ENCODE measurements around the gene GPR152. TPM values are rescaled to one million over a fixed set of nuclear protein-coding genes. Genes with fewer than 3 reads are reported as not detected.

The GPR152 gene
- total and polyA plus RNA-seq, 4 donors = not detected

GRCh38 chr11:67464411-67465188 lies 12.1 kb upstream of the GPR152 start:
- H3K4me1 ChIP-seq (ENCODE audit: control insufficient read depth in 1 of 2, insufficient read depth in 2 of 2, low read length in 2 of 2) = no peaks in the 10 kb centered on the region
- 19 to 29% methylated on average over 39 to 56 of the region's 56 CpGs for WGBS, 2 donors
- H3K36me3 ChIP-seq (ENCODE audit: control insufficient read depth in 1 of 2, insufficient read depth in 2 of 2, low read length in 1 of 2) = no peaks in the 10 kb centered on the region
- peak; percentile 89 for ATAC-seq (ENCODE audit: low FRiP score)
- peak overlapping the region; percentile 18 to 49 for H3K4me3 ChIP-seq (ENCODE audit: low read length in 2 of 2)
- H3K27me3 ChIP-seq (ENCODE audit: control insufficient read depth in 1 of 2, insufficient read depth in 2 of 2, low read length in 1 of 2) = no peaks in the 10 kb centered on the region
- intact Hi-C loops (cut with DNase I) = loop anchor here (5.0 kb wide), 2 partner anchors 43 to 62 kb away; partner anchors contain the start of genes PPP1CA (in 2 of the 2), TBC1D10C (in 2 of the 2), CDK2AP2 (in 1 of the 2) and PITPNM1 (in 1 of the 2)
- peak overlapping the region in 1 of 2 donors; percentile 85 for H3K27ac ChIP-seq (ENCODE audit: low read depth in 1 of 2, low read length in 2 of 2)
- DNase-seq = peak; percentile 93 to 95
- no peaks in the 10 kb centered on the region for H3K9me3 ChIP-seq (ENCODE audit: control insufficient read depth, low read length)

DNA sequence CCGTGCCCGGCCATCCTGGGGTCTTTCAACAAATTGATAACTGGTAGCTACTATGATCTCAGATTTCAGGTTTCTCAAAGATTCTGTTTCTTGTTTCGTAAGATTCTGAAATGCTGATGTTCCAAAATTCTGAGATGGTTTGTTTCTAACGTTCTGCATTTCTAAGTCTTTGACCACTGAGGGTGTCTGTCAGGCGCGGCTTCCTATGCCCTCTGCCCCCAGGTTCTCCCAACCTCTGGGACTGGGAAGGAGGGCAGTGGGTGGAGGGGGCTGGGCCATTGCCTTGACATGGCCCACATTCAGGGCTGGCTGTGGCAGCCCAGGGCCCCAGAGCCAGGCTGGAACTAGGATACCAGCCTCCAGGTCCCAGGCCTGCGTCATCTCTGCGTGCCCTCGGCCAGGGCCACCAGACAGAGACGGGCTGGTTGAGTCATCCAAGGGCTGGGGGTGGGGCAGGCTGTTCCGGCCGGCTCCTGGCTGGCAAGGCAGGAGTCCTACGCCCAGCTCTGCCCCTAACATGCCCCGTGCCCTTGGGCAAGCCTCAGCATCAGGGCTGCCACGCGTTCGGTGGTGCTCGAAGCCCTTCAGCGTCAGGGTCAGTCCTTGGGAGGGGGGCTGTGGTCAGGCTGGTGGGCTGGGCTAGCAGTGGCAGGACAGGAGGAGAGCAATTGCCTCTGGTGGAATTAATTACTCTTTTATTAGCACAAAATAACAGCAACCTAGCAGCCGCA lies 11.3 kb upstream of the GPR152 start:
- intact Hi-C loops (cut with DNase I) = no loop called here
- ATAC-seq (ENCODE audit: low FRiP score) = peak; percentile 69
- 69 to 71% methylated on average over 20 of the region's 20 CpGs for WGBS, 2 donors
- H3K36me3 ChIP-seq (ENCODE audit: control insufficient read depth in 1 of 2, insufficient read depth in 2 of 2, low read length in 1 of 2) = no peaks in the 10 kb centered on the region
- peak overlapping the region in 1 of 2 donors; percentile 18 for H3K27ac ChIP-seq (ENCODE audit: low read depth in 1 of 2, low read length in 2 of 2)
- no peaks in the 10 kb centered on the region for H3K27me3 ChIP-seq (ENCODE audit: control insufficient read depth in 1 of 2, insufficient read depth in 2 of 2, low read length in 1 of 2)
- no peak overlapping the region for H3K4me3 ChIP-seq (ENCODE audit: low read length in 2 of 2)
- DNase-seq = peak; percentile 91 to 94
- no peaks in the 10 kb centered on the region for H3K9me3 ChIP-seq (ENCODE audit: control insufficient read depth, low read length)
- H3K4me1 ChIP-seq (ENCODE audit: control insufficient read depth in 1 of 2, insufficient read depth in 2 of 2, low read length in 2 of 2) = no peaks in the 10 kb centered on the region

DNA sequence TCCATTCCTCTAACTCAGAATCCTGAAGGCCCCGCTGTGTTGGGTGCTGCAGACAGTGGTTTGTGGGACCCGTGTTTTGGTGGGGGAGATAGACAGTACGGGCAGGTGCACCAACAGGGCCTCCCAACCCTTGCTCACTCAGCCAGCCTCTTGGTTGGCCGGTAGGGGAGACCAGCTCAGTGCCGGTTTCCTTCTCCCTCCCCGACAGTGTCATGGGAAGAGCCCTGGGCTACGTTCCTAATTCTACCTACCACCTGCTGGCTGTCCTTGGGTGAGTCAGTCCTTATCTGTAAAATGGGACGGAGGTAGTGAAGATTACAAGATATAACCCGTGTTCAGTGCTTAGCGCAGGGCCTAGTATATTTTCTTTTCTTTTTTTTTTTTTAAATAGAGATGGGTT lies 10.7 kb upstream of the GPR152 start:
- DNase-seq (no peak), ATAC-seq (ENCODE audit: low FRiP score) (no peak)
- Histone ChIP-seq H3K4me3 (ENCODE audit: low read length in 2 of 2) (no peak overlapping the region), H3K9me3 (ENCODE audit: control insufficient read depth, low read length) (no peaks in the 10 kb centered on the region), H3K4me1 (ENCODE audit: control insufficient read depth in 1 of 2, insufficient read depth in 2 of 2, low read length in 2 of 2) (no peaks in the 10 kb centered on the region), H3K27ac (ENCODE audit: low read depth in 1 of 2, low read length in 2 of 2) (no peak overlapping the region), H3K36me3 (ENCODE audit: control insufficient read depth in 1 of 2, insufficient read depth in 2 of 2, low read length in 1 of 2) (no peaks in the 10 kb centered on the region), H3K27me3 (ENCODE audit: control insufficient read depth in 1 of 2, insufficient read depth in 2 of 2, low read length in 1 of 2) (no peaks in the 10 kb centered on the region)
- WGBS, 2 donors = 90 to 91% methylated on average over 10 of the region's 10 CpGs
- intact Hi-C loops (cut with DNase I) = no loop called here

DNA sequence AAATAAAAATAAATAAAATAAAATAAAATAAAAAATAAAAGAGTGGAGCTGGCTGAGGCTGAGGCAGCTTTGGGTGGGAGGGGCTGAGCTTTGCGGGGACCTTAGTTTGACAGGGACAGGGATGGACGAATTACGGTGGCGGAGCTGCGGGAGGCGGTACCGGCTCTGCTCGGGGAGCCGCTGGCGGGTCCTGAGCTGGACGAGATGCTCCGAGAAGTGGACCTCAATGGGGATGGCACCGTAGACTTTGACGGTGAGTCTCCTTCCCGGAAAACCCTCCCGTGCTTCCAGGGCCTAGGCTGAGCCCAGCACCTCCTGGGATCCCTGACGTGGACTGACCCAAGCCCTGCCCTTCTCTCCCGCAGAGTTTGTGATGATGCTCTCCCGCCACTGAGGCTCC lies 5.7 kb upstream of the GPR152 start:
- intact Hi-C loops (cut with DNase I) = no loop called here
- Histone ChIP-seq H3K36me3 (ENCODE audit: control insufficient read depth in 1 of 2, insufficient read depth in 2 of 2, low read length in 1 of 2) (no peaks in the 10 kb centered on the region), H3K4me3 (ENCODE audit: low read length in 2 of 2) (no peak overlapping the region), H3K27me3 (ENCODE audit: control insufficient read depth in 1 of 2, insufficient read depth in 2 of 2, low read length in 1 of 2) (no peaks in the 10 kb centered on the region), H3K27ac (ENCODE audit: low read depth in 1 of 2, low read length in 2 of 2) (no peak overlapping the region), H3K4me1 (ENCODE audit: control insufficient read depth in 1 of 2, insufficient read depth in 2 of 2, low read length in 2 of 2) (no peaks in the 10 kb centered on the region), H3K9me3 (ENCODE audit: control insufficient read depth, low read length) (no peaks in the 10 kb centered on the region)
- ATAC-seq (ENCODE audit: low FRiP score) = no peak
- 82 to 86% methylated on average over 19 of the region's 19 CpGs for WGBS, 2 donors
- no peak for DNase-seq

GRCh38 chr11:67457453-67457852 lies 4.9 kb upstream of the GPR152 start:
- no peaks in the 10 kb centered on the region for H3K4me1 ChIP-seq (ENCODE audit: control insufficient read depth in 1 of 2, insufficient read depth in 2 of 2, low read length in 2 of 2)
- H3K27ac ChIP-seq (ENCODE audit: low read depth in 1 of 2, low read length in 2 of 2) = no peak overlapping the region
- no peaks in the 10 kb centered on the region for H3K27me3 ChIP-seq (ENCODE audit: control insufficient read depth in 1 of 2, insufficient read depth in 2 of 2, low read length in 1 of 2)
- ATAC-seq (ENCODE audit: low FRiP score) = peak; percentile 51
- H3K4me3 ChIP-seq (ENCODE audit: low read length in 2 of 2) = no peak overlapping the region
- no peak for DNase-seq
- no peaks in the 10 kb centered on the region for H3K36me3 ChIP-seq (ENCODE audit: control insufficient read depth in 1 of 2, insufficient read depth in 2 of 2, low read length in 1 of 2)
- intact Hi-C loops (cut with DNase I) = no loop called here
- 89 to 90% methylated on average over 12 of the region's 12 CpGs for WGBS, 2 donors
- H3K9me3 ChIP-seq (ENCODE audit: control insufficient read depth, low read length) = no peaks in the 10 kb centered on the region

GRCh38 chr11:67456068-67456705 lies 3.7 kb upstream of the GPR152 start:
- intact Hi-C loops (cut with DNase I) = no loop called here
- H3K4me3 ChIP-seq (ENCODE audit: low read length in 2 of 2) = no peak overlapping the region
- WGBS, 2 donors = 80 to 84% methylated on average over 25 of the region's 25 CpGs
- H3K9me3 ChIP-seq (ENCODE audit: control insufficient read depth, low read length) = no peaks in the 10 kb centered on the region
- ATAC-seq (ENCODE audit: low FRiP score) (no peak), DNase-seq (no peak)
- no peaks in the 10 kb centered on the region for H3K36me3 ChIP-seq (ENCODE audit: control insufficient read depth in 1 of 2, insufficient read depth in 2 of 2, low read length in 1 of 2)
- no peaks in the 10 kb centered on the region for H3K27me3 ChIP-seq (ENCODE audit: control insufficient read depth in 1 of 2, insufficient read depth in 2 of 2, low read length in 1 of 2)
- no peak overlapping the region for H3K27ac ChIP-seq (ENCODE audit: low read depth in 1 of 2, low read length in 2 of 2)
- no peaks in the 10 kb centered on the region for H3K4me1 ChIP-seq (ENCODE audit: control insufficient read depth in 1 of 2, insufficient read depth in 2 of 2, low read length in 2 of 2)

DNA sequence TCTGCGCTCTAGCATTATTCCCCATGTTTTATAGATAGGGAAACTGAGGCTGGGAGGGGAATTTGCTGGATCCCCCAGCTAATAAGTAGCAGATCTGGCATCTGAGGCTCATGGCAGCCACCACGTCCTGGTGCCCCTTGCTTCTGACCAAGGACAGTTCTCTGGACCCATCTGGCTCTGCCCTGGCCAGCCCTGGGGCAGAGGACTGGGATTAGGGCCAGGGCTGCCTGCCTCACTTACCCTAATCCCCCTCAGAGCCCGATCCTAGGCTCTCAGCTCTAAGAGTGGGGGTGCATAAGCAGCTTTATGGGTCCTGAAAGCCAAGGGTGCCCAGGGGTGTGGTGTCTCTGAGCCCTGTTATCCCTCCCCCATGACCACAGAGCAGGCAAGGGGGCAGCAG lies 2.5 kb upstream of the GPR152 start, which contains the start of gene CABP4:
Gene CABP4, plus strand, starts transcription at position 301 of the 400 bp plus-strand sequence. Its CDS starts 70 bp downstream, at position 371.
- 91% methylated on average over 3 of the region's 3 CpGs for WGBS, 2 donors
- no peaks in the 10 kb centered on the region for H3K4me1 ChIP-seq (ENCODE audit: control insufficient read depth in 1 of 2, insufficient read depth in 2 of 2, low read length in 2 of 2)
- no peak for ATAC-seq (ENCODE audit: low FRiP score)
- H3K4me3 ChIP-seq (ENCODE audit: low read length in 2 of 2) = no peak within 1 kb of the TSS
- no peaks in the 10 kb centered on the region for H3K9me3 ChIP-seq (ENCODE audit: control insufficient read depth, low read length)
- intact Hi-C loops (cut with DNase I) = no loop called here
- DNase-seq = no peak
- H3K36me3 ChIP-seq (ENCODE audit: control insufficient read depth in 1 of 2, insufficient read depth in 2 of 2, low read length in 1 of 2) = no peaks in the 10 kb centered on the region
- no peaks in the 10 kb centered on the region for H3K27me3 ChIP-seq (ENCODE audit: control insufficient read depth in 1 of 2, insufficient read depth in 2 of 2, low read length in 1 of 2)
- no peak within 1 kb of the TSS for H3K27ac ChIP-seq (ENCODE audit: low read depth in 1 of 2, low read length in 2 of 2)

DNA sequence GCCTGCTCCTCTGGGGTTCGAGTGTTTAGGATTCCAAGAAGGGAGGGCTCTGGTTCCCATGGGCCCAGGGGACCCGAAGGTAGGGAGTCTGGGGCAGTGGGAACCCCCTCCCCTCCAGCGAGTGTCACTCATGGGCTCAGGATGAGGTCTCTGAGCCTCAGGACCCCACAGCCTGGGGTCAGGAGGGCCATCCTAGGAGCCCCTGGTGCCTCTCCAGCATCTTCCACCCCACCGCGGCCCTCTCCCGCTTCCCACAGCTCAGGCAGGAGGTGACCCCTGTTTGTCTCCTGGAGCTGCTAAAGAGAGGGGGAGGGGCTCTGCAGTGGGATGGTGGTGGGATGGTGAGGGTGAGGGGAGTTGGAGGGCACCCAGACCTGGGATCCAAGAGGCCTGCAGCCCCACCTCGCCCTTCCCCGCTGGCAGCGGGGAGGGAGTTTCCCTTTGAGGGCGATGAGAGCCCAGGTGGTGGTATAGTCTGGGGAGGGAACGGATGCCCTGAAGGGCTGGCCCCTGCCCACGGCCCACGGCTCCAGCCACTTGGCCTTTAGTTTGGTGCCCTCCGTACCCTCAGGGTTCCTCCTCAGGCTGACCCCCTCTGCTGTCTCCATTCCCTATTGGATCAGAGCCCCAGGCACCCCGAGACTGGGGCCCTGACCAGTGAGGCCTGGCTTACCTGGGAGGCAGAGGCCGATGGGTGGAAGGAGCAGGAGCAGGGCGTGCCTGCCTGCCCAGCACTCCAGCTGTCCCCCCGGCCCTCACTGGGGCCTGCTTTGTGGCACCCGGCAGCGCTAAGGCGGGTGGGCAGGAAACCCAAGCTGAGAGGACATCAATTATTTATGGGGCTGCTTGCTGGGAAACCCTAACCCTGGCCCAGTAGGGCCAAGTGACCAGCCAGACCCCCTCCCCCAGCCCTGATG lies 1.5 kb upstream of the GPR152 start:
- Histone ChIP-seq H3K4me1 (ENCODE audit: control insufficient read depth in 1 of 2, insufficient read depth in 2 of 2, low read length in 2 of 2) (no peaks in the 10 kb centered on the region), H3K9me3 (ENCODE audit: control insufficient read depth, low read length) (no peaks in the 10 kb centered on the region), H3K36me3 (ENCODE audit: control insufficient read depth in 1 of 2, insufficient read depth in 2 of 2, low read length in 1 of 2) (no peaks in the 10 kb centered on the region), H3K27me3 (ENCODE audit: control insufficient read depth in 1 of 2, insufficient read depth in 2 of 2, low read length in 1 of 2) (no peaks in the 10 kb centered on the region), H3K4me3 (ENCODE audit: low read length in 2 of 2) (no peak overlapping the region), H3K27ac (ENCODE audit: low read depth in 1 of 2, low read length in 2 of 2) (no peak overlapping the region)
- ATAC-seq (ENCODE audit: low FRiP score) (no peak), DNase-seq (no peak)
- 90 to 91% methylated on average over 21 of the region's 21 CpGs for WGBS, 2 donors
- intact Hi-C loops (cut with DNase I) = no loop called here
